ENCODE measurements around the gene RHEB. TPM values are rescaled to one million over a fixed set of nuclear protein-coding genes. Genes with fewer than 3 reads are reported as not detected.

RHEB gene
- total RNA-seq, 1 donor from 2014 or later: 103 TPM

DNA sequence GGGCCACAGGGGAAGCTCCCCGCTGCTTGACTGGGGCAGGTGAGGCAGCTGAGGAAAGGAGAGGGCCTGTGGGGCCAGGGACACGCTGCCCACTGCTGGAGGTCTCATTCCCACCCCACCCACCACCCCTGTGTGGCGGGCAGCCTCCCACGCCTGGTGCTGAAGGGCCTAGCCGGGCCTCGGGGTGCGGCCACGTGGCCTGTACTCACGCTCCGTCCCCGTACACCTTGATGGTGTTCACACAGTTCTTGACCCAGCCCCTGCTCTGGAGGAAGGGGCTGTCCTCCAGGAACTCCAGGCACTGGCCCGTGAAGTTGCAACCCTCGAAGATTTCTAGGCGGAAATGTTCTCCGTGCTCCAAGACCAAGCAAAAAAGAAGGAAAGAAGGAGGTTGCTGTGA is 83.7 kb downstream of the RHEB start:
- intact Hi-C loops (cut with DNase I): no loop called here
- Histone ChIP-seq H3K36me3 (no peaks in the 10 kb centered on the region), H3K4me1 (peaks cover 6% of the 10 kb centered on the region), H3K9me3 (no peaks in the 10 kb centered on the region), H3K4me3 (no peak overlapping the region), H3K27me3 (no peaks in the 10 kb centered on the region), H3K27ac (peak overlapping the region; percentile 47)
- DNase-seq: peak; percentile 51
- ATAC-seq: no peak
- TF ChIP-seq CTCF (IDR thresholded peaks at IDR 0.05): no peak

- intact Hi-C loops (cut with DNase I): no loop called here
- ATAC-seq: no peak
- Histone ChIP-seq H3K4me1 (peaks cover 4% of the 10 kb centered on the region), H3K27me3 (no peaks in the 10 kb centered on the region), H3K27ac (no peak overlapping the region), H3K36me3 (no peaks in the 10 kb centered on the region), H3K4me3 (no peak overlapping the region), H3K9me3 (no peaks in the 10 kb centered on the region)
- DNase-seq: peak; percentile 38
- TF ChIP-seq CTCF (IDR thresholded peaks at IDR 0.05): no peak
These were observed 84.4 kb downstream of the RHEB start for GRCh38 chr7:151435103-151435916.

DNA sequence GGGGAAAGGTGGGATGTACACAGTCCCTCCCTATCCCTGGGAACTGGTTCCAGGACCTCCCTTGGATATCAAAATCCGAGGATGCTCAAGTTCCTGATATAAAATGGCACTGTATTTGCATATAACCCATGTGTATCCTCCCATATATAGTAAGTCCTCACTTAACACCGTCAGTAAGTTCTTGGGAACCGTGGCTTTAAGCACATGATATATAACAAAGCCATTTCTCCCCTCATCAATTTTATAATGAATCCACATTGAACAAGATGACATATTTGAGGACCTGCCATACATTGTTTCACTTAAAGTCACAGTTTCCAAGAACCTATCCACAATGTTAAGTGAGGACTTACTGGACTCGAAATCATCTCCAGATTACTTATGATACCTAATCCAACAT is 85.1 kb downstream of the RHEB start:
- intact Hi-C loops (cut with DNase I): no loop called here
- Histone ChIP-seq H3K27ac (no peak overlapping the region), H3K4me1 (peaks cover 7% of the 10 kb centered on the region), H3K4me3 (no peak overlapping the region), H3K9me3 (no peaks in the 10 kb centered on the region), H3K36me3 (no peaks in the 10 kb centered on the region), H3K27me3 (no peaks in the 10 kb centered on the region)
- ATAC-seq (no peak), DNase-seq (no peak)
- no peak for TF ChIP-seq CTCF (IDR thresholded peaks at IDR 0.05)

DNA sequence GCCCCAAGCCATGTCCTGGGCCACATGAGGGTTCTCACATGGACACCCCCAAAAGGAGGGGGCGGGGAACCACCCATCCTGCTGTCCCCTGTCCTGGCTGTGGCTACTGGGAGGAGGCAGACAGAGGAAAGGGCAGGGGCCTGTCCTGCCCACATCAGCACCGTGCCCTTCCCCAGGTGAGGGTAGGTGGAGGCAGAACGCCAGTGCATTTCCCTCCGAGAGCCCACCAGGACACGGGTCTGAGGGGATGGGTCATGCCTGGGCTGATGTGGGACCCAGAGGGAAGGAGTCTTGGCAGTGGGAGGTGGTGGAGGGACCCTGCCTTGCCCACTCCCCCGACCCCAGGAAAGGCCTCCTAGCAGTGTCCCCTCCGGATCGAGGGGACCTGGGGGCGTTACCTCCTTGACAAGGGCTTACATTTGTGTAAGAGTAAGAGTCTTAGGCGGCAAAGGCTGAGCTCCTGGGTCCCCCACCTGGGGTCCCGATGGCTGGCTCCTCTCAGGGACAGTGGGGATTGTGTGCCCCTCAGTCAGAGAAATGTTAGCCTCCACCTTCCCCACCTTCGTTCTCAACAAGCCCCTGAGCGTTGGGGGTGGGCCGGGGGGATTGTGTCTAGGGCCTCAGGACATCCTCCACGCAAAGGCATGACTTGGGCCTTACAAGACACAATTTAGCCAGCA is 85.8 kb downstream of the RHEB start:
- DNase-seq: peak; percentile 55
- Histone ChIP-seq H3K9me3 (no peaks in the 10 kb centered on the region), H3K4me1 (peaks cover 14% of the 10 kb centered on the region), H3K36me3 (no peaks in the 10 kb centered on the region), H3K27ac (no peak overlapping the region), H3K27me3 (no peaks in the 10 kb centered on the region), H3K4me3 (no peak overlapping the region)
- ATAC-seq: no peak
- TF ChIP-seq CTCF (IDR thresholded peaks at IDR 0.05): no peak
- intact Hi-C loops (cut with DNase I): no loop called here

DNA sequence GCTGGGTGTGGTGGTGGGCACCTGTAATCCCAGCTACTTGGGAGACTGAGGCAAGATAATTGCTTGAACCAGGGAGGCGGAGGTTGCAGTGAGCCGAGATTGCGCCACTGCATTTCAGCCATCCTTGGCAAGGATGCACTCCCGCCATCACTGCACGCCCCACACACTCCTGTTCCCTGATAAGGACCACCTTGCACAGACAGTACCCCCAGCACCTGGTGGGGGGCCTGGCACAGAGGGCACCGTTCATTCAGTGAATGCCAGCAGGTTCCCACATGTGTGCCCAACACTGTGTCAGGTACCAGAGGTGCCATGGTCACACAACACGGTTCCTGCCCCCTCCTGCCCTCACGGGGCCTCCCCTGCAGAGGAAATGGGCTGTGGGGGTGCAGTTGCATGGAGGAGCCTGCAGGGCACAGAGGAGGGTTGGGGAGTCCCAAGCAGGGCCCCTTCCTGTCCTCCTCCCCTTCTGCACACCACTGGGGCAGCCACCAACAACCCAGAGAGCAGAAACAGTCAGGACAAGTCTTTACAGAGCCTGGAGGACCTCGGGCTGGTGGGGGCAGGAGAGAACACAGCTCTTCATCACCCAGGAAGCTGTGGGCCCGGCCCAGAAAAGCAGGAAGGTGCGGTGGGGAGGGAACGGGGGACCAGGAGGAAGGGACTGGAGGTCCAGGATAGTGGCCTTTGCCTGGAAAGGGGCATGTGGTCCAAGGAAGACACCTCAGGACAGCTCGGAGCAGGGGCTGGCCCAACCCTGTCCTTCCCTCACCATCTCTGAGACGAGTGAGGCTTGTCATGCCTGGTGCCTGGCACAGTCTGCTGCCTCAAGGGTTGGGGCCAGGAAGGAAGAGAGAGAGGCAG is 86.8 kb downstream of the RHEB start:
- Histone ChIP-seq H3K9me3 (no peaks in the 10 kb centered on the region), H3K27ac (no peak overlapping the region), H3K4me1 (peaks cover 19% of the 10 kb centered on the region), H3K36me3 (no peaks in the 10 kb centered on the region), H3K27me3 (no peaks in the 10 kb centered on the region), H3K4me3 (no peak overlapping the region)
- DNase-seq (peak; percentile 58), ATAC-seq (no peak)
- TF ChIP-seq CTCF (IDR thresholded peaks at IDR 0.05): peak; percentile 18
- intact Hi-C loops (cut with DNase I): no loop called here

Data from upper lobe of right lung (tissue), 1 donor.